Endometrium (tissue), 2 donors: ENCODE data around the gene PCBP3.
"Not testable (repeated sequence)": the region's sequence is repeated elsewhere in the genome, so short reads cannot be mapped to it uniquely, and the experiment has no call there.

Experiments
- FAIRE-seq: peaks from 2 replicates; lab custom pipeline; 2012; peaks lifted over from hg19 to GRCh38; lab: Jason Lieb, UNC
- donor health status: control.
- donor health status: control.

The PCBP3 gene

DNA sequence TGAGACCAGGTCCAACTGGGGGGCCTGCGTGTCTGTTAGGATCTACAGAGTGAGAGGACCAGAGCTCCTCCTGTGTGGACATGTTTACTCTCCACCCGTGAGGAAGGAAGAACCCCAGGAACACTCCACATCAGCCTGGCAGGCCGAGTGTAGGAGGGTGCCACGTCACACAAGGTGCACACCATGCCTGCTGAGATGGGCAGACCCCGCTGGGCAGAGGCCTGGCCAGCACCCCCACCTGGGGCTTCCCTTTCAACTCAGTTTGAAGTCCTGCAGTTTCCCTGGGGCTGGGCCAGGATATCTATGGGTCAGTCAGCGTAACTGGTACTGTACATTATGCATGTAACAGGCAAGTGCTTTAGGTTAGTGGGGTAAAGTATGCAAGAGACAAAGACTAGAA lies 30.1 kb upstream of the PCBP3 start:
- FAIRE-seq = no peak

DNA sequence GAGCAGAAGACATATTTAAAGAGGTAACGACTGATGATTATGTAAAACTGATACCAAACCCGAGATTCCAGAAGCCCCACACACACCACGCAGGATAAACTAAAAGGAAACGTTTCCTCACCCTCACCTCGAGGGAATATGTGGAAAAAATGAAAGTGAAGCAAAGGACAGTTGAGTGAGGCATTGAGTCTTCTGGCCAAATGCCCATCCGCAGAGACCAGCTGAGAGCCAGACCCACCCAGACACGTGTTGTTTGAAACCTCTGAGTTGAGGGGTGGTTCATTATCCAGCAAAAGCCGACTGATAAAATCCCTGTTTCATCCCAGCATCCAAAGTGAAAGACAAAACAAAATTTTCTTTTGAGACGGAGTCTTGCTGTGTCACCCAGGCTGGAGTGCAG lies 29.6 kb upstream of the PCBP3 start:
- FAIRE-seq = no peak

DNA sequence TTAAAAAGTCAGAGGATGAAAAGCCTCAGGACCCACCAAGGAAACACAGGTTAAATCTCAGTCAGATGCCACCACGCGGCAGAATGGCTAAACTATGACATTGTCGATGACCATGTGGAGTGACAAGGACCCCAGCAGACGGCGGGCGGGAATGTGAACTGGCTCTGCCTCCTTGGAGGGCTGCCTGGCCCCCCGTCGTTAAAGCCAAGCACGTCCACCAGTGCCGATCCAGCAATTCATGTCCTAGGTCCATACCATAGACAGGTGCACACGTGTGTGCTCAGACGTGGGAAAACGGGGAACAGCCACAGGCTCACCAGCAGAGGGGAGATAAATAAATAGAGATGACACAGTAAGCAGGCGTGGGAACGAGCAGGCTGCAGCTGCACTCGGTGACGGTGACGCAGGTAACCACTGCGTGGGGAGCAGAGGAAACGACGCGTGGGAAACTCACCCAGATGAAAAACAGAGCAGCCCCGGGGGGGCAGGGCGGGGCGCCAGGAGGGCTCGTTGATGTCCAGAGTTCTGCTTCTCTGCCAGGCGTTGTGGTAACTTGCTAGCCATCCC lies 28.3 kb upstream of the PCBP3 start:
- FAIRE-seq = no peak

DNA sequence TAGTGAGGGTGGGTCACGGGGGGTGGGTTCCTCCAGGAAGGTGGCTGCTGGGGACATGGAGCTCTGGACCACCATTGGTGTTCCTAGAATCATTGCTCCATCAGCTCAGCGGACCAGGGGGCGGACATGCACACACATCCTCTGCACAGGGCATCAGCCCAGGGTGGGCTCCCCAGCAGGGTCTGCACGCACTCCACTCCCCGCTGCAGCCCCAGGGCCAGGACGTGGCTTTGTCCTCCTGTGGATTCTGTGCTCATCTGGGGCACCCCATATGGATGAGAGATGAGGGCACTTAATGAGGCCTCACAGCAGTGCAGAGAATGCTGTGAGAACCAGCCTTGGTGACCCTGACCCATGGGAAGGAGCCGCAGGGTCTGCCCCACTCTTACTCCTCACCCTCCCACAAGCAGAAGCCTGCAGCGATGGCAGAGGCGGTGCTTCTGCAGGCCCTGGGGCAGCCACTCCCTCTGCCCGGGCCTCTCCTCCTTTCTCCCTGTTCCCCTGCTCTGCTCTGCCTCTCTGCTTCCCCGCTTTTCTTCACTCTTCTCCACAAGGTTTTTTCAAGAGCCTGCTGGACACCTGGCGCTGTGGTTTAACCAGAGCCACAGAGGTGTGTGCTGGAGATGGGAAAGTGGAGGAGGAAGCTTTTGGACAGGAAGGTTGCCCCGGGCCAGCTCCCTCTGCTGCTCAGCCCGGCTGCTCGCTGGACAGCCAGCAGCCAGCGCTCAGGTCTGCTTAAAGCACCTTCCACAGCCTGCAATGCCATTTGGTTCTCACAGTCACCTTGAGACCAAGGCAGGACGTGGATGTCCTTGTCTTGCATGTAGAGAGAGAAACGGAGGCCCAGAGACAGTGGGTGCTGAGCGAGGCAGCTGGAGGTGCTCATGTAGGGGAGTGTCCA lies 26.3 kb upstream of the PCBP3 start:
- no peak for FAIRE-seq

DNA sequence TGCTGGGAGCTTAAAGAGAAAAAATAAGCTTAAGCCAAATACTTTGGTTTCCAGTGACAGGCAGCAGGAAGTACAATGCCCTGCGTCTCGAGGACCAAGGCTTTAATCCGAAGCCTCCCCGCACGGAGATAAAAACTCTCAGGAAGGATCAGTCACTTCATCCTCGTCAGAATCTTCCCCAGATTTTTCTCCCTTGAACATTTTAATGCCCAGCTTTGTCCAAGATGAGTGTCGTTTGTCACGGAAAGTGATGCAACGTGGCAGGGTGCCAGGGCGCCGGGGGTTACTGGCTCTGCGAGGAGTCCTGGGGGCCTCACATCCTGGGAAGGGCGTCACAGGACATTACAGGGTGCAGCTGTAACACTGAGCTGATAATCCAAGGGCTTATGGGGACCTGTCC lies 25.2 kb upstream of the PCBP3 start:
- FAIRE-seq = no peak

DNA sequence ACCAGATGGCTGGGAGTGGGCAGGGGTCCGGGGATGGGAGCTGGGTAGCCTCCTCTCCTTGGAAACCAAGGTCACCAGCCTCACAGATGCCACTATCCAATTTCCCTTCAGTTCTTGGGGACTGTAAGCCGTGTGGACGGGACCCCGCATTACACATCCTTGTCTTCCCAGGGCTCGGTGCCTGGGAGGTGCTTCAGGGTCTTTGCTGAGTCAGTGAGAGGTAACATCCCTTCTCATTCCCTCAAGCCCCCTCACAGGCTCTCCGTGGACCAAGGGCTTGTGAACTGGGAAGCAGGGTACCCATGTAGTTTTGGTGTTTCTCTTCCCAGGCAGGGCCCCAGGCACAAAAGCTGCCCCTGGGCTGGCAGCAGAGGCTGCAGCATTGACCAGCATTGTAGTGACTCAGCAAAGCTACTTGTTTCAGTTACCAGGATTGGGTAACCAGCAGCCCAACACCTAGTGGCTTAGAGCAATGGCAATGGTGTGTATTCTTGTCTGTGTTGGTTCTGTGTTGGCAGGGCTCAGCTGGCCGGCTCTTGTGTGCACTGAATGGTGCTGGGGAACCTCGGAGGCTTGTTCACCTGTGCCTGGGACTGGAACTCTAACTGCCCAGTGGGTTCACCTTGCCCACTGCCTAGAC lies 24.6 kb upstream of the PCBP3 start:
- FAIRE-seq = no peak

DNA sequence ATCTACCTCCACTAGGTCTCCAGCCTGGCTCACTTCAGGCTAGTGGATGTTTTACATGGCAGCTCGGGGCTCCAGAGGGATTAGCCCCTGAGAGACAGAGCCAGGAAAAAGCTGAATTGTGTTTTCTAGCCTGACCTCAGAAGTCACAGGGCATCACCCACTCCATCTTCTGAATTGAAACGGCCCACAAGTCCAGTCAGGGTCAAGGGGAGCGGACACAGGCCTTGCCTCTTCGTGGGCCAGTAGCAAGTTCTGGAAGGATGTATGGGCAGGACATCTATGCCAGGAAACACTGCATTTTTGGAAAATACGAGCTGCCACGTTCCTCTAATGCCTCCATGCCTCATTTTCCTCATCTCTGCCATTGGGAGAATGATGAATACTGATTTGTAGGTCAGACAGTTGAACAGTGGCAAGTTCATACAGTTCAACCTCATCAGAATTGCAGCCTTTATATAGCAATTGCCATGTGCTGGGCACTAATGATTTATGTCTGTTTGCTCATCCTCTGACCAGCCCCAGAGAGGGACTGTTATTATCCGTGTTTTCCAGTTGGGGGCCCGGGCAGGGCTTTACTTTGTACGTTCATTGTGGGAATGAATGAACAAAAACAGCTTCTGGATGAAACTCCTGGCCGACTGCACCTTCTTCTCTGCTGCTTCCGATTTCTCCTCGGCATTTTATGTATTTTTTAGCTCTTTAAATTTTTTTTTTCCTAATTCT lies 23.2 kb upstream of the PCBP3 start:
- no peak for FAIRE-seq

DNA sequence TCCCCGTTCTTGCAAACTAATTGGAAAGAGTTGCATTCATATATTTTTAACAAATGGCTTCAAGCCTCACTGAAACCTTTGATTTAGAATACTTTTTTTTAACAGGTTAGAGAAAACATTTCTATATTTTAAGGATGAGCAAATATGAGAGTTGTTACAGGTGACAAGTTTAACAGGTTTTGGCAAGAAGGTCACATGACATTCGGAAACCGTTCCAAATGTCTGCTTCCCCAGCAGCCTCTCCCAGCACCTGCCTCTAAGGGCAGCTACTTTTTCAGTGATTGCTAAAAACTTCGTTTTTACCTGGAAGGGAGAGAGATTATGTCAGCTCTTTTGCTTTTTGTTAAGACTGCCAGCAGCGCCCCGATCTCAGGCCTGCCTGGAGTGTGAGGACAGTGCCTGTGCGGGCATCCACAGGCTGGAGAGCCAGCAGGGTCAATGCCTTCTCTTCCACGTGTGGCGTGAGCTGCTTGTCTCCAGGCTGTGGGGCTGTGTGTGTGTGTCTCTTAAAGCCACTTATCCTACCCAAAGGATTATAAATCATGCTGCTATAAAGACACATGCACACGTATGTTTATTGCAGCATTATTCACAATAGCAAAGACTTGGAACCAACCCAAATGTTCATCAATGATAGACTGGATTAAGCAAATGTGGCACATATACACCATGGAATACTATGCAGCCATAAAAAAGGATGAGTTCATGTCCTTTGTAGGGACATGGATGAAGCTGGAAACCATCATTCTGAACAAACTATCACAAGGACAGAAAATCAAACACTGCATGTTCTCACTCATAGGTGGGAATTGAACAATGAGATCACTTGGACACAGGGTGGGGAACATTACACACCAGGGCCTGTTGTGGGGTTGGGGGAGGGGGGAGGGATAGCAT lies 21.8 kb upstream of the PCBP3 start:
- FAIRE-seq = not testable (repeated sequence)

DNA sequence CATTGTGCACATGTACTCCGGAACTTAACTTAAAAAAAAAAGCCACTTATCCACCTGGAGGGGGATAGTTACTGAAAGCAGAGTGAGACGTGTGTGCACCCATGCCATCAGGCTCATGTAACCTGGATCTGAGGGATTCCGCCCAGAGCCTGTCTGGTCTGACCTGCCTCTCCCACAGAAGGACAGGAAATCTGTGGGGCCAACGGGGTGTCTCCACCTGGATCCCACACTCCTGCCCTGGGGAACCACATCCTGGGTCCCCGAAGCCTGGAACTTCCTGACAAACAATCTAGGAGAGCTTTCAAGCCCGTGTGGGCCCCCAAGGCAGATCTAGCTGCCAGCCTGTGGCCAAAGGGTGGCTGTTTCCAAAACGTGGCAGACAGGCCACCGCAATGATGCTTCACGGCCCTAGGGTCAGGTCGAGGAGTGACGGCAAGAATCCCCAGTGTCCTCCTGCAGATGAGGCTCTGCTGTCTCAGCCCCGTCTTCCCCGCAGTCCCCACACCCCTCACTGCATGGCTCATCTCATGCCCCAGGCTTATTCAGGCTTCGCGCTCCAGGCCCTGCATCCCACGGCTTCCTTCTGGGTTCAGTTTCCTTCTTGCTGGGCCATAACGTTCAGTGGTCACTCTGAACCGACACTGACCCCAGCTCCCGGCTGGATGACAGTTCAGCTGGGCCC lies 21.0 kb upstream of the PCBP3 start:
- FAIRE-seq = no peak

DNA sequence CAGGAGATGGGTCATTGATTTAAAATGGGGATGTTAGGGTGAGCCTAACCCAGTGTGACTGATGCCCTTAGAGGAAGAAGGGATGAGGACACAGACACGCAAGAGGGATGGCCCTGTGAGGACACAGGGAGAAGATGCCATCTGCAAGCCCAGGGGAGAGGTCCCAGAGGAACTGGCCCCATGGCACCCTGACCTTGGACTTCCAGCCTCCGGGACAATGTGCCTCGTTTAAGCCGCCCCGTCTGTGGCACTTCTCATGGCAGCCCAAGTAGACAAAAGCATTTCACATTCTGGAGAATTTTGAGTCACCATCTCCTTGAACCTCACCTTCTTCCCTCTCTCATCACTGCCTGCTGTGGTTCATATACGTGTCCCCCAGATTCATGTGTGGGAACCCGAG lies 20.1 kb upstream of the PCBP3 start:
- FAIRE-seq = no peak

DNA sequence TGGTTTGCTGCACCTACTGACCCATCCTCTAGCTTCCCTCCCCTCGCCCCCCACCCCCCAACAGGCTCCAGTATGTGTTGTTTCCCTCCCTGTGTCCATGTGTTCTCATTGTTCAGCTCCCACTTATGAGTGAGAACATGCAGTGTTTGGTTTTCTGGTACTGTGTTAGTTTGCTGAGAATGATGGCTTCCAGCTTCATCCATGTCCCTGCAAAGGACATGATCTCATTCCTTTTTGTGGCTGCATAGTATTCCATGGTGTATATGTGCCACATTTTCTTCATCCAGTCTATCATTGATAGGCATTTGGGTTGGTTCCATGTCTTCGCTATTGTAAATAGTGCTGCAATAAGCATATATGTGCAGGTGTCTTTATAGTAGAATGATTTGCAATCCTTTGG lies 17.4 kb upstream of the PCBP3 start:
- not testable (repeated sequence) for FAIRE-seq

DNA sequence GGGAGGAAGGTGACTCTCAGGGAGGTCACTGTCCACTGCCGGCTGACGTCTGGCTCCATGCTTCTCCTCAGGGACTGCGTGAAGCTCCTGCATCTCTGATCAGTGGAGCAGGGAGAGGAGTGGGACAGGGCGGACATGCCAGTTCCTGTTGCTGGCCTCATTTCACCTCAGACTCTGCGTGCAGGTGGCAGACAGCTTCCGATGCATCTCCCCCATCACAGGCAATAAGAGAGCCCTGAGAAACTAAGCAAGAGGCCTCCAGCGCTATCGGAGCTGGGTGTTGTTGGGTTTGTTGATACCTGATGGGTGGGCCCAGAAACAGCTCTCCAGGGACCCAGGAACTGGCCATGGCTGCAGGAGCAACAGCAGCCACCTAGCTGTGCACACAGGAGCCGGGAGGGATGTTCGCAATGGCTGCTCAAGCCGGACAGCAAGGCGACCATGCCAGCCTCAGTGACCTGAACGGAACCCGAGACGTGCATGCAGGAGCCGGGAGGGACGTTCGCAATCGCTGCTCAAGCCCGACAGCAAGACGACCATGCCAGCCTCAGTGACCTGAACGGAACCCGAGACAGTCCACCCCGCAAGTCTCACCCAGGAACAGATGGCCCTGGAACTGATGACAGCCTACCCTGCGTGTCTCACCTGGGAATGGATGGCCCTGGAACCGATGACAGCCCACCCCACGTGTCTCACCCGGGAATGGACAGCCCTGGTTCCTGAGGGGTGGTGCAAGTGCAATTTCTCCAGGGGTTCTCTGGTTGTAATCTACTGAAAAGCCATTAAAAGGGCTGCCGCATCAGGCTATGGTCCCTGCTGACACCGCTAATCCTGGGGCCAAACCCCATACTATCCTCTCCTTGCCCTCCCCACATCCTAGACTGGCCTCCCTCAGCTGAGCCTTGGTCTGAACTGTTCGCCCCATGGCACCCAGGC lies 14.2 kb upstream of the PCBP3 start:
- no peak for FAIRE-seq

DNA sequence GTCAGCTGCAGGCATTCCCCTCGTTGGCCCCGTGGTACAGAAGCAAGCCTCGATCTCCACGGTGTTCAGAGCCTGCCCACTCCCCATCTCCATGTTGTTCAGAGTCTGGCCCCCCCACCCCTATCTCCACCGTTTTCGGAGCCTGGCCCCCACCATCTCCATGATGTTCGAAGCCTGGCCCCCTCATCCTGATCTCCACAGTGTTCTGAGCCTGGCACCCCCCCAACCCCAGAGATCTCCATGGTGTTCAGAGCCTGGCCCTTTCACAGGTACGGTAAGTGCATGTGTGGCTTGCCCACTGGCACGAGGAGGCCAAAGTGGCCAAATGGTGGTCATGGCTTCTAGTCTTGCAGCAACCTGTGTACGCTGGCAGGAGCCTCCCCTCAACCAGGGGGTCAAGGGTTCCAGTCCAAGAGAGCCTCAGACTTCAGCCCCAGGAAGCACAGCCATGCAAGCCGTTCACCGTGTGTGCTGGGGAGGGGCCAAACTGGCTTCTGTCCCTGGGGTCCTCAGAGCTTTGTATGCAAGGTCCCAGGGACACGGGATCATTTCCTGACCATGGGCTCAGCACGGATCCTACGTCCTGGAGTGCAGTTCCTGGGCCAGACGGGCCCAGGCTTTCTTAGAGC lies 13.3 kb upstream of the PCBP3 start:
- FAIRE-seq = no peak

DNA sequence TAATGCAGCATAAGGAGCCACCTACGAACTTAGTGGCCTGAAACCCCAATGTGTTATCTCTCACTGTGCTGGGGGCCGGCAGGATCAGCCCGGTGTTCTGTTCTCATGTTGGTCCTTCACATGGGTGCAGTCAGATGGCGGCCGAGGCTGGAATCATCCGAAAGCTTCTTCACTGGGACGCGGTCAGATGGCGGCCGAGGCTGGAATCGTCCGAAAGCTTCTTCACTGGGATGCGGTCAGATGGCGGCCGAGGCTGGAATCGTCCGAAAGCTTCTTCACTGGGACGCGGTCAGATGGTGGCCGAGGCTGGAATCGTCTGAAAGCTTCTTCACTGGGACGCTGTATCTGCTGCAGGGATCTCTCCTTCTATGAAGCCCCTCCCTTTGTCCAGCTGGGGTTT lies 12.6 kb upstream of the PCBP3 start:
- no peak for FAIRE-seq

DNA sequence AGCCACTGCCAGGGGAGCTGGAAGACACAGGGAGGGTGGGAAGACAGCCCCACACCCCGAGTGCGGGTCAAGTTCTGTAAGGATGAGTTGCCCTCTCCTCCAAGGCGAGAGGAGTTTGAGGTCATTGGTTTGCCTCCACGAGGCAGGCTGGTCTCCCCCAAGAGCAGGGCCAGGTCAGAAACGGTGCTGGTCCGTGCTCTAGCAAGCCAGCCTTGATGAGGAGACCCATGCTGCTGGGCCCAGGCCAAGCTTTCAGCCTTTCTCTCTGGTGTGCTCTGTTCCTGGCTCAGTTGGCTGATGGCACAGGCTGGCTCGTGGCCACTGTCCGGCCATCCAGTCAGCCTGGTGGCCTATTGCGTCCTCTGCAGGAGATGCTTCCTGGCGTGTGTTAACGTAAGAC lies 12.0 kb upstream of the PCBP3 start:
- no peak for FAIRE-seq

DNA sequence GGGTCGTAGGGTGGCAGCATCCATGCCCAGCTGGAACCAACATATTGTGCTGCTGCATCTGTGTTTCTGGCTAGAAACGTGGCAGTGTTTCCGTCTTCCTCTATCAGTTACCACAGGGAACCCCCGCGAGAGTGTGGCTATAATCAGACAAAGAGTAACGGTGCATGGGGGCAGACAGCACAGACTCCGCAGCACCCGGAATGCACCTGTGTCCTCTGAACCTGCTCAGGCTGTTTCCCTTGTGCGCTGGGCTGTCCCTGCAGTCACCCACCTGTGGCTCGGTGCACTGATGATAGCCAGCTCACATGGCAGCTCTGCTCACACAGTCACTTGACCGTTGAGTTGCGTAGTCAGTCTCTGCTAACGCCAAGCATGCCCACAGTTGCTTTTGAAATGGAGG lies 11.4 kb upstream of the PCBP3 start:
- no peak for FAIRE-seq

DNA sequence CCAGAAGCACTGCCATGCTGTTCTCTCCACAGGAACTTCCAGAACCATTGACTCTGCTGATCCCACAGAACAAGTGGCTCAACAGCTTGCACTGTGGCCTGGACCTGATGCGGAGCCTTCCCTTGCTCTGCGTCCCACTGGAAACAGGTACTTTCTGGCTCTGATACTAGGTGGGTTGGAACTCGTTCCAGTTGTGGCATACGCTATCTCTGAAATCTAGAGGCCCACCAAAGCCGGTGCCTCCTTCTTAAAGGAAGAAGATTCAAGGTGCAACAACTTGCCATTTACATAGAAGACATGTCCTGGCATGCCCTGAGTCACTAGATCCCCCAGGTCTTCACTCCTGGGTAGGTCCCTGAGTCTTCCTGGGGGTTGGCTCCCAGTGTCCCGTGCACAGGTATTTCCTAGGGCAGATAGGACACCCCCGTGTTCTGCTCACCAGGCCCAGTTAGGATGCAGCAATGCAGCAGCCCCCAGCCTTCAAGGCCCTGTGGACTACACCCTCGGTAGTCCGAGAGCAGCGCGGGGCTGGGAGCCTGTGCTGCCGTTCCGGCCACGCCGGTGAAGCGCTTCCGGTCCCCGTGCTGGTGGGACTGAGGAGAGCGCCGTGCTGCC lies 10.8 kb upstream of the PCBP3 start:
- FAIRE-seq = no peak

DNA sequence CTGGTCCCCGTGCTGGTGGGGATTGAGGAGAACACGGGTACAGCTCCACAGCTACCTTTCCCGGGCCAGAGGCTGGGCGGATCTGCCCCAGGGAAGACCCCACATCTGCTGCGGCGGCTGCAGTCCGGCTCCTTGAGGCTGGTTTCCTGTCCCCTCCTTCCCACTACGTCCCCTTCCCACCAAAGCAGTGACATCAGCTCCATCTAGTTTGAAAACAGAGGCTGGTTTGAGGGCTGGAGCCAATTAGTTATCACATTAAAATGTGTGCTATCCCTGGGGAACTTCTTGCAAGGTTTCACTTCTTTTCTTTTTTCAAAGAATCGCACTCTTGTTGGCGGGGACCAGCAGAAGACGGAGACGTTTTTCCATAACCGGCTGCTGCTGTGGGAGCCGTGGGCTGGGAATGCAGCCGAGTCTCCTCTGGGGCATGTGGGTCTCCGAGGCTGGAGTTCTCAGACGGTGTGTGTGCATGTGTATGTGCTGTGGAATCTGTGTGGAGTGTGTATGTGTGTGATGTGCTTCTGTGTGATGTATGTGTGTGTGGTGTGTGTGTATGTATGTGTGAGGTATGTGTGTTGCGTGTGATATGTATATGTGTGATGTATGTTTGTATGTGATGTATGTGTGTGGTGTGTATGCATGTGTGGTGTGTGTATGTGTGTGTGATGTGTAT lies 8.9 kb upstream of the PCBP3 start:
- no peak for FAIRE-seq
